ENCODE measurements around the gene UQCC5. TPM values are rescaled to one million over a fixed set of nuclear protein-coding genes. Genes with fewer than 3 reads are reported as not detected.

UQCC5 gene
- total RNA-seq, 1 donor from 2014 or later, result 2.0 TPM

DNA sequence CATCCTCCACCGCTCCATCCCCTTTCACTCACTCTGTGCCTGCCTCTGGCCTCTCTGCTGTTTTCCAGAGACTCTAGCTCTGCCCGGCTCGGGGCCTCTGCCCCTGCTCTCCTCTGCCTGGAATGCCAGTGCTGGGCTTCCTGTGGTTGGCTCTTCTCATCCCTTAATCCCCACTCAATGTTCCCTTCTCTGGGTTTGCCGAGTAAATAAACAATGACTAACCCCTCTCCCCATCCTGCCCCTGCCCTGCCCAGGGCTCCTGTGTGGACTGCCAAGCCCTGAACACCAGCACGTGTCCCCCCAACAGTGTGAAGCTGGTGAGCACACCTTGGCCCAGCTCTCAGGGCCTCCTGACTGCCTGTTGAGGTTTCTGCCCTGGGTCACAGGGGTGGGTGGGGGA is 29.0 kb upstream of the UQCC5 start:
- H3K9me3 ChIP-seq (ENCODE audit: low read depth), result no peaks in the 10 kb centered on the region
- H3K9ac ChIP-seq, result no peak overlapping the region
- Mint-ChIP-seq H3K4me3 (no peak overlapping the region), H3K27me3 (ENCODE audit: insufficient read depth, low read depth) (peaks cover 2% of the 10 kb centered on the region), H3K9me3 (no peaks in the 10 kb centered on the region), H3K4me1 (peaks cover 8% of the 10 kb centered on the region), H3K36me3 (no peaks in the 10 kb centered on the region), H3K27ac (peak overlapping the region; percentile 50)
- H3F3A ChIP-seq (ENCODE audit: low read depth), result no peaks in the 10 kb centered on the region
- TF ChIP-seq EZH2phosphoT487 (IDR thresholded peaks at IDR 0.05) (no peak), EZH2 (IDR thresholded peaks at IDR 0.05) (no peak)
- H3K36me3 ChIP-seq, result no peaks in the 10 kb centered on the region
- no peaks in the 10 kb centered on the region for H3K27me3 ChIP-seq
- peak overlapping the region; percentile 7 for H3K4me2 ChIP-seq
- H4K20me1 ChIP-seq (ENCODE audit: low read depth), result no peaks in the 10 kb centered on the region
- no peaks in the 10 kb centered on the region for H3K79me2 ChIP-seq (ENCODE audit: low read depth)
- DNase-seq (ENCODE audit: low spot score), result peak; percentile 66
- no peak overlapping the region for H3K27ac ChIP-seq
- no peak overlapping the region for H2AFZ ChIP-seq (replicated peaks)
- no peak overlapping the region for H3K4me3 ChIP-seq
- peaks cover 19% of the 10 kb centered on the region for H3K4me1 ChIP-seq

DNA sequence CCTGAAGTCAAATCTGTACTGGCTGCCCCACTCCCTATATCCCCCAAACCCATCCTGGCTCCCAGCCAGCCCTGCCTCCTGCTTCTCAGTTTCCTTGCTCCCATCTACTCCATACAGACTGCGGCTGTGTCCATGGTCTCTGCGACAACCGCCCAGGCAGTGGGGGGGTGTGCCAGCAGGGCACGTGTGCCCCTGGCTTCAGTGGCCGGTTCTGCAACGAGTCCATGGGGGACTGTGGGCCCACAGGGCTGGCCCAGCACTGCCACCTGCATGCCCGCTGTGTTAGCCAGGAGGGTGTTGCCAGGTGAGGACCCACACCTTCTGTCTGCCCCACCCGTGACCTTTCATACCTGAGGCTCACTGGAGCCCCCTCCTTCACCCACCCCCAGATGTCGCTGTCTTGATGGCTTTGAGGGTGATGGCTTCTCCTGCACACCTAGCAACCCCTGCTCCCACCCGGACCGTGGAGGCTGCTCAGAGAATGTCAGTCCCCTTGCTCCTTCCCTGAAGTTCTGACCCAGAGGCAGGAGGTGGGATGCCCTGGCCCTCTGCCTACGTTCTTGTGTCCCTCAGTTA is 26.6 kb upstream of the UQCC5 start:
- H3K4me3 ChIP-seq, result no peak overlapping the region
- Mint-ChIP-seq H3K27me3 (ENCODE audit: insufficient read depth, low read depth) (peaks cover 2% of the 10 kb centered on the region), H3K36me3 (no peaks in the 10 kb centered on the region), H3K9me3 (no peaks in the 10 kb centered on the region), H3K4me3 (no peak overlapping the region), H3K4me1 (peaks cover 8% of the 10 kb centered on the region), H3K27ac (peak overlapping the region; percentile 33)
- no peaks in the 10 kb centered on the region for H3F3A ChIP-seq (ENCODE audit: low read depth)
- no peak overlapping the region for H3K4me2 ChIP-seq
- H3K36me3 ChIP-seq, result no peaks in the 10 kb centered on the region
- no peaks in the 10 kb centered on the region for H4K20me1 ChIP-seq (ENCODE audit: low read depth)
- no peak overlapping the region for H3K27ac ChIP-seq
- H3K79me2 ChIP-seq (ENCODE audit: low read depth), result no peaks in the 10 kb centered on the region
- no peaks in the 10 kb centered on the region for H3K27me3 ChIP-seq
- TF ChIP-seq EZH2phosphoT487 (IDR thresholded peaks at IDR 0.05), result no peak
- no peak for TF ChIP-seq EZH2 (IDR thresholded peaks at IDR 0.05)
- TF ChIP-seq, protein P1, sequence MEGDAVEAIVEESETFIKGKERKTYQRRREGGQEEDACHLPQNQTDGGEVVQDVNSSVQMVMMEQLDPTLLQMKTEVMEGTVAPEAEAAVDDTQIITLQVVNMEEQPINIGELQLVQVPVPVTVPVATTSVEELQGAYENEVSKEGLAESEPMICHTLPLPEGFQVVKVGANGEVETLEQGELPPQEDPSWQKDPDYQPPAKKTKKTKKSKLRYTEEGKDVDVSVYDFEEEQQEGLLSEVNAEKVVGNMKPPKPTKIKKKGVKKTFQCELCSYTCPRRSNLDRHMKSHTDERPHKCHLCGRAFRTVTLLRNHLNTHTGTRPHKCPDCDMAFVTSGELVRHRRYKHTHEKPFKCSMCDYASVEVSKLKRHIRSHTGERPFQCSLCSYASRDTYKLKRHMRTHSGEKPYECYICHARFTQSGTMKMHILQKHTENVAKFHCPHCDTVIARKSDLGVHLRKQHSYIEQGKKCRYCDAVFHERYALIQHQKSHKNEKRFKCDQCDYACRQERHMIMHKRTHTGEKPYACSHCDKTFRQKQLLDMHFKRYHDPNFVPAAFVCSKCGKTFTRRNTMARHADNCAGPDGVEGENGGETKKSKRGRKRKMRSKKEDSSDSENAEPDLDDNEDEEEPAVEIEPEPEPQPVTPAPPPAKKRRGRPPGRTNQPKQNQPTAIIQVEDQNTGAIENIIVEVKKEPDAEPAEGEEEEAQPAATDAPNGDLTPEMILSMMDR (IDR thresholded peaks at IDR 0.05), result no peak
- peaks cover 19% of the 10 kb centered on the region for H3K4me1 ChIP-seq
- no peaks in the 10 kb centered on the region for H3K9me3 ChIP-seq (ENCODE audit: low read depth)
- no peak for DNase-seq (ENCODE audit: low spot score)
- no peak overlapping the region for H3K9ac ChIP-seq
- no peak overlapping the region for H2AFZ ChIP-seq (replicated peaks)

DNA sequence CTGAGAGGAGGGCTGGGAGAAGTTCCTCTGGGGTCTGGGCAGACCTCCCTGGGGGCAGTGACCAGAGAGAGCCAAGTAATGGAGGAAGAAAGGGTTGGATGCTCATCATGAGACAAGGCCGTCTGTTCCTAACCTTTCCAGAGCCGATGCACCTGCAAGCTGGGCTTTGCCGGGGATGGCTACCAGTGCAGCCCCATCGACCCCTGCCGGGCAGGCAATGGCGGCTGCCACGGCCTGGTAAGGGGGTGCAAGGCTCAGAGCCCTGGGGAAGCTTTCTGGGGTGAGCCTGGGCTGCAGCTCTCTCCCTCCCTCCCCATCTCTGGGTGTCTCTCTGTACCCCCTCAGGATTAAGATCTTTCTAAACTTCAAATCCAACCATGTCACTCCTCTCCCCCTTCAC is 24.9 kb upstream of the UQCC5 start:
- Histone ChIP-seq H3K27ac (no peak overlapping the region), H3F3A (ENCODE audit: low read depth) (no peaks in the 10 kb centered on the region), H3K4me1 (peaks cover 11% of the 10 kb centered on the region), H4K20me1 (ENCODE audit: low read depth) (no peaks in the 10 kb centered on the region), H3K4me2 (no peak overlapping the region), H3K9ac (no peak overlapping the region), H3K36me3 (no peaks in the 10 kb centered on the region), H2AFZ (replicated peaks) (no peak overlapping the region), H3K27me3 (no peaks in the 10 kb centered on the region), H3K79me2 (ENCODE audit: low read depth) (no peaks in the 10 kb centered on the region), H3K4me3 (no peak overlapping the region), H3K9me3 (ENCODE audit: low read depth) (no peaks in the 10 kb centered on the region)
- Mint-ChIP-seq H3K27me3 (ENCODE audit: insufficient read depth, low read depth) (peaks cover 2% of the 10 kb centered on the region), H3K9me3 (no peaks in the 10 kb centered on the region), H3K4me3 (no peak overlapping the region), H3K36me3 (no peaks in the 10 kb centered on the region), H3K4me1 (peaks cover 12% of the 10 kb centered on the region), H3K27ac (no peak overlapping the region)
- TF ChIP-seq EZH2phosphoT487 (IDR thresholded peaks at IDR 0.05), result no peak
- no peak for TF ChIP-seq EZH2 (IDR thresholded peaks at IDR 0.05)
- TF ChIP-seq, protein P1 (IDR thresholded peaks at IDR 0.05), result no peak
- no peak for DNase-seq (ENCODE audit: low spot score)

DNA sequence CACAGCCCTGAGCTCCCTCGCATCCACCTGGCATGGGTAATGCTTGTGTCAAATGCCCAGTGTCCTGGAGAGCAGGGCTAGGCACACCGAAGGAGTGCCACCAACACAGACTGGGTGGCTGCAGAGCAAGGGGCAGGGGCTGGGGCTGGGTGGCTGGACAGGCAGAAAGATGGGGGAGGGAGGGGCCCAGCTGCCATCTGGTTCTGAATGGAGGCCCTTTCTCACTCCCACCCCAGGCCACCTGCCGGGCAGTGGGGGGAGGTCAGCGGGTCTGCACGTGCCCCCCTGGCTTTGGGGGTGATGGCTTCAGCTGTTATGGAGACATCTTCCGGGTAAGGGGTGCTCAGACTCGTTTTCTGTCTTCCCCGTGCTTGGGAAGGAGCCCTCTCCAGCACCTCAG is 24.3 kb upstream of the UQCC5 start:
- Histone ChIP-seq H3K27me3 (no peaks in the 10 kb centered on the region), H3K9ac (no peak overlapping the region), H3K79me2 (ENCODE audit: low read depth) (no peaks in the 10 kb centered on the region), H3K36me3 (no peaks in the 10 kb centered on the region), H4K20me1 (ENCODE audit: low read depth) (no peaks in the 10 kb centered on the region), H3K4me2 (no peak overlapping the region), H3K4me1 (peaks cover 7% of the 10 kb centered on the region), H3K4me3 (no peak overlapping the region), H3K9me3 (ENCODE audit: low read depth) (no peaks in the 10 kb centered on the region), H3K27ac (no peak overlapping the region), H3F3A (ENCODE audit: low read depth) (no peaks in the 10 kb centered on the region), H2AFZ (replicated peaks) (no peak overlapping the region)
- DNase-seq (ENCODE audit: low spot score), result no peak
- Mint-ChIP-seq H3K9me3 (no peaks in the 10 kb centered on the region), H3K27me3 (ENCODE audit: insufficient read depth, low read depth) (peaks cover 2% of the 10 kb centered on the region), H3K36me3 (no peaks in the 10 kb centered on the region), H3K27ac (no peak overlapping the region), H3K4me1 (peaks cover 11% of the 10 kb centered on the region), H3K4me3 (no peak overlapping the region)
- TF ChIP-seq EZH2phosphoT487 (IDR thresholded peaks at IDR 0.05) (no peak), EZH2 (IDR thresholded peaks at IDR 0.05) (no peak)
- TF ChIP-seq, protein P1 (IDR thresholded peaks at IDR 0.05), result no peak

Measured in neural progenitor cell (in vitro differentiated cells).